ENCODE measurements around the gene DNAJB6. TPM values are rescaled to one million over a fixed set of nuclear protein-coding genes. Genes with fewer than 3 reads are reported as not detected.

Gene DNAJB6
- total RNA-seq, 1 experiment from 2014 or later: 108 TPM

DNA sequence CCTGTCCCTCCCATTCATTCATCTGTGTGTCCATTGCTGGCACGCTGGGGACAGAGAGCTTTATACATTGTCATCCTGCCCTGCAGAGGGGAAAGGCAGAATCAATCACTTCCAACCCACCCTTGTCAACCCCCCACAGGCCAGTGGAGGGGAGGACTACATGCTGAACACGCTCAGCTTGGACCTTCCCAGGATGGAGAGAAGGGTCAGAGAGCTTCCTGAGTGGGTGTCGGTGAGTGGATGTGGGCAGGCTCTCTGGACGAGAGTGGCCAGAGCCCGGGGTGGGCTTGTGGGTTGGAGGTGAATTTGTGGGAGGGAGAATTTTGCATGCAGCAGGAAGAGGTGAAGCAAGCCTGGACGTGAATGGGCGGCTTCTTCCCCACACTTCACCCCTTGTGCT, 93.9 kb downstream of the DNAJB6 start:
- TF ChIP-seq, protein P1, sequence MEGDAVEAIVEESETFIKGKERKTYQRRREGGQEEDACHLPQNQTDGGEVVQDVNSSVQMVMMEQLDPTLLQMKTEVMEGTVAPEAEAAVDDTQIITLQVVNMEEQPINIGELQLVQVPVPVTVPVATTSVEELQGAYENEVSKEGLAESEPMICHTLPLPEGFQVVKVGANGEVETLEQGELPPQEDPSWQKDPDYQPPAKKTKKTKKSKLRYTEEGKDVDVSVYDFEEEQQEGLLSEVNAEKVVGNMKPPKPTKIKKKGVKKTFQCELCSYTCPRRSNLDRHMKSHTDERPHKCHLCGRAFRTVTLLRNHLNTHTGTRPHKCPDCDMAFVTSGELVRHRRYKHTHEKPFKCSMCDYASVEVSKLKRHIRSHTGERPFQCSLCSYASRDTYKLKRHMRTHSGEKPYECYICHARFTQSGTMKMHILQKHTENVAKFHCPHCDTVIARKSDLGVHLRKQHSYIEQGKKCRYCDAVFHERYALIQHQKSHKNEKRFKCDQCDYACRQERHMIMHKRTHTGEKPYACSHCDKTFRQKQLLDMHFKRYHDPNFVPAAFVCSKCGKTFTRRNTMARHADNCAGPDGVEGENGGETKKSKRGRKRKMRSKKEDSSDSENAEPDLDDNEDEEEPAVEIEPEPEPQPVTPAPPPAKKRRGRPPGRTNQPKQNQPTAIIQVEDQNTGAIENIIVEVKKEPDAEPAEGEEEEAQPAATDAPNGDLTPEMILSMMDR (IDR thresholded peaks at IDR 0.05; ENCODE audit: insufficient read depth in 1 of 2, low read depth in 1 of 2, low read length in 1 of 2, severe bottlenecking in 1 of 2, unreplicated experiment in 1 of 2): no peak
- intact Hi-C loops (cut with micrococcal nuclease; ENCODE audit: unreplicated experiment): loop anchor here (5.0 kb wide), 1 partner anchor 922 kb away; no protein-coding TSS in a partner anchor
- Mint-ChIP-seq H3K27ac (ENCODE audit: unreplicated experiment) (no peak overlapping the region), H3K27me3 (ENCODE audit: insufficient read depth, unreplicated experiment) (no peaks in the 10 kb centered on the region), H3K4me1 (ENCODE audit: low read depth, unreplicated experiment) (peaks cover 14% of the 10 kb centered on the region), H3K36me3 (ENCODE audit: insufficient read depth, unreplicated experiment) (peaks cover 10% of the 10 kb centered on the region), H3K4me3 (ENCODE audit: unreplicated experiment) (no peak overlapping the region), H3K9me3 (ENCODE audit: unreplicated experiment) (no peaks in the 10 kb centered on the region)
- H3K4me1 ChIP-seq: no peaks in the 10 kb centered on the region
- H3K9me3 ChIP-seq: no peaks in the 10 kb centered on the region
- ChIA-PET POLR2A (no interaction called here), CTCF (no interaction called here)
- H3K36me3 ChIP-seq (ENCODE audit: control insufficient read depth, insufficient read depth, low read length): no peaks in the 10 kb centered on the region
- BruUV-seq (replicated peaks): no TSS peak
- H3K27me3 ChIP-seq (replicated peaks; ENCODE audit: control insufficient read depth, insufficient read depth, low read length): no peaks in the 10 kb centered on the region
- peak in 1 of 2 experiments; percentile 27 for DNase-seq
- H3K4me3 ChIP-seq (ENCODE audit: low read depth, low read length): no peak overlapping the region

DNA sequence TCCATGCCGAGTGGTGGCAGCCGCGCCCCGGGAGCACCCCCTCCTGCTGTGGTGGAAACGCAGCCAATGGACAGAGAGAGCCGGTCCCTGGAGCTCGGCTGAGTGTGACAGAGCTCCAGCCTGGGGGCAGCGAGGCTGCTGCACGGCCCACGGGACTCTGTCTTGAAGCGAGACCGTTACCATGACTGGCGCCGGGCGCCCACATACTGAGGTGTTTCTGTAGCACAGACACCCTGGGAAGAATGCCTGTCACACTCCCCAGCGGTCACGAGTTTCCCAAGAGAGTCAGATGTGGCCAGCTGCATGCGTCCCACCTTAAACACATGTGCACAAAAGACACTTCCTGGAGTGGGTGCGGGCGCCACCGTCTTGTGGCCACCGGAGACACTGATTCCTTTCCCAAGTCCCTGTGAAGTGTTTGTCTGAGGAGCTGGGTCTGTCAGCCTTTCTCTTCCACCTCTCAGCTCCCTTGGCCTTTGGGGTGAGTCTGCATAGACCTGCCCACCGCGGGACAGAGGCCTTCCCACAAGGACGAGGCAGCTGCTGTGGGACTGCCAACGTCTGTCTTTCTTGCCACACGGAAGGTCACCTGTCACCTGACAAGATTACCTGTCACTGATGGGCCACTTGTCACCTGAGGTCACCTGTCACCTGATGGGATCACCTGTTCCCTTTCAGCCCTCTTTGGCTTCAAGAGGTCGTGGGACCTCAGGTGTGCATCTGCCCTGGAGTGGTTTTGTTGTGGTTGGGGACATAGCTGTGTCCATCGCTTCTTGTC, 94.6 kb downstream of the DNAJB6 start:
- H3K36me3 ChIP-seq (ENCODE audit: control insufficient read depth, insufficient read depth, low read length): no peaks in the 10 kb centered on the region
- peak in 1 of 2 experiments; percentile 28 for DNase-seq
- H3K27me3 ChIP-seq (replicated peaks; ENCODE audit: control insufficient read depth, insufficient read depth, low read length): no peaks in the 10 kb centered on the region
- no peaks in the 10 kb centered on the region for H3K4me1 ChIP-seq
- no peak overlapping the region for H3K4me3 Mint-ChIP-seq (ENCODE audit: unreplicated experiment)
- no peak overlapping the region for H3K27ac Mint-ChIP-seq (ENCODE audit: unreplicated experiment)
- H3K4me3 ChIP-seq (ENCODE audit: low read depth, low read length): no peak overlapping the region
- H3K4me1 Mint-ChIP-seq (ENCODE audit: low read depth, unreplicated experiment): peaks cover 14% of the 10 kb centered on the region
- BruUV-seq (replicated peaks): no TSS peak
- H3K36me3 Mint-ChIP-seq (ENCODE audit: insufficient read depth, unreplicated experiment): peaks cover 10% of the 10 kb centered on the region
- TF ChIP-seq, protein P1 (IDR thresholded peaks at IDR 0.05; ENCODE audit: insufficient read depth in 1 of 2, low read depth in 1 of 2, low read length in 1 of 2, severe bottlenecking in 1 of 2, unreplicated experiment in 1 of 2): no peak
- intact Hi-C loops (cut with micrococcal nuclease; ENCODE audit: unreplicated experiment): loop anchor here (5.0 kb wide), 1 partner anchor 921 kb away; no protein-coding TSS in a partner anchor
- H3K27me3 Mint-ChIP-seq (ENCODE audit: insufficient read depth, unreplicated experiment): no peaks in the 10 kb centered on the region
- POLR2A ChIA-PET: no interaction called here
- no peaks in the 10 kb centered on the region for H3K9me3 Mint-ChIP-seq (ENCODE audit: unreplicated experiment)
- H3K9me3 ChIP-seq: no peaks in the 10 kb centered on the region
- CTCF ChIA-PET: no interaction called here

DNA sequence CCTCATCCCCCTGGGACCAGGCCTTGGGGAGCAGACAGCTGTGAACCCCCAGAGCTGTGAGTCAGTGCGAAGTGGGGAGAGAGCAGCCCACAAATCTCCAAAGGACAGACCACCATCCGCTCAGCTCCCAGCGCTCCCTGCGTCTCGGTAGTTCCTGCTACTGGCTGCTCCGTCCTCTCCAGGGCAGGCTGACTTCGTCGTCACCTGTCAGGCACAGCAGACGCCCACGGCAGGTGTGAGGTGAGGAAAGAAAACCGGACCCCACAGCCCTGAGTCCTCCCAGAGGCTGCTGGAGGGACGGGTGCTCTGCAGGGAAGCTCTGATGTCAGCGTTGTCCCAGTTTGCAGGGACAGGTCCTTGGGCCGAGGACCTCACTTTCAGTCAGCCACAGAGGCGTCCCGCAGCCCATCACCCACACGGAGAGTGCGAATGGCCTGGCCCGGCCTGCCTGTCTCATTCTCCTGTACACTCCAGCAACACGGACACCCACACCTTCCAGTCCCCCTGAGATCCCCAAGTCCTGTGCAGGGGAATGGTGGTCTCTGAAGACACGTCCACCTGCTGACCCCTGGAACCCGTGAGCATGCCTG, 95.2 kb downstream of the DNAJB6 start:
- Histone ChIP-seq H3K27me3 (replicated peaks; ENCODE audit: control insufficient read depth, insufficient read depth, low read length) (no peaks in the 10 kb centered on the region), H3K4me3 (ENCODE audit: low read depth, low read length) (no peak overlapping the region), H3K36me3 (ENCODE audit: control insufficient read depth, insufficient read depth, low read length) (no peaks in the 10 kb centered on the region), H3K4me1 (no peaks in the 10 kb centered on the region), H3K9me3 (no peaks in the 10 kb centered on the region)
- Mint-ChIP-seq H3K9me3 (ENCODE audit: unreplicated experiment) (no peaks in the 10 kb centered on the region), H3K27me3 (ENCODE audit: insufficient read depth, unreplicated experiment) (no peaks in the 10 kb centered on the region), H3K4me1 (ENCODE audit: low read depth, unreplicated experiment) (peaks cover 14% of the 10 kb centered on the region), H3K36me3 (ENCODE audit: insufficient read depth, unreplicated experiment) (peaks cover 10% of the 10 kb centered on the region), H3K4me3 (ENCODE audit: unreplicated experiment) (peak overlapping the region; percentile 50), H3K27ac (ENCODE audit: unreplicated experiment) (no peak overlapping the region)
- TF ChIP-seq, protein P1 (IDR thresholded peaks at IDR 0.05; ENCODE audit: insufficient read depth in 1 of 2, low read depth in 1 of 2, low read length in 1 of 2, severe bottlenecking in 1 of 2, unreplicated experiment in 1 of 2): no peak
- ChIA-PET CTCF (no interaction called here), POLR2A (no interaction called here)
- DNase-seq: peak in 1 of 2 experiments; percentile 34
- BruUV-seq (replicated peaks): no TSS peak
- intact Hi-C loops (cut with micrococcal nuclease; ENCODE audit: unreplicated experiment): loop anchor here (5.0 kb wide), 1 partner anchor 920 kb away; no protein-coding TSS in a partner anchor

Data from Caco-2 (cell line).